HG02870 (cell line): Measurements from ENCODE around the gene PPP1R3D.
"Not testable (repeated sequence)": the region's sequence is repeated elsewhere in the genome, so short reads cannot be mapped to it uniquely, and the experiment has no call there.

Experiments
- ATAC-seq: cut with Tn5 transposase; IDR thresholded peaks from one replicate; pipeline ENCODE4 v1.9.1; 2021; ENCODE audit warnings: mild to moderate bottlenecking, moderate library complexity; ENCODE audit not compliant: unreplicated experiment

PPP1R3D gene

DNA sequence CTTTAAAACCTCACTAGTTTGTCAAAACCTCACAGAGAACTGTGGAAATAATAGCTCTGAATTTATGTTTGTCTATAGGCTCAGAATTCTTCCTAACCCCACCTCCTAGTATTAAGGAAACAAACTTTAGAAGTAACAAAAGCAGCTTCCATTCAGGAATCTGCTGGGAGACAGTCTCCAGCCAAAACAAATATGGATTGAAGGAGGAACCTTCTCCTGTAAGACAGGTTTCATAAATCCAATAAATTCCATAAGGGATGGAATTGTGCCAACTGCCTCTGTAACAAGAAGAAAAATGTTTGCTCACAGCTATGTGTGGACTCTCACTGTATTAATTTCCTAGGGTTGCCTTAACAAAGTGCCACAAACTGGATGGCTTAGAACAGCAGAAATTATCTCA is 14.2 kb downstream of the PPP1R3D start:
- no peak for ATAC-seq

DNA sequence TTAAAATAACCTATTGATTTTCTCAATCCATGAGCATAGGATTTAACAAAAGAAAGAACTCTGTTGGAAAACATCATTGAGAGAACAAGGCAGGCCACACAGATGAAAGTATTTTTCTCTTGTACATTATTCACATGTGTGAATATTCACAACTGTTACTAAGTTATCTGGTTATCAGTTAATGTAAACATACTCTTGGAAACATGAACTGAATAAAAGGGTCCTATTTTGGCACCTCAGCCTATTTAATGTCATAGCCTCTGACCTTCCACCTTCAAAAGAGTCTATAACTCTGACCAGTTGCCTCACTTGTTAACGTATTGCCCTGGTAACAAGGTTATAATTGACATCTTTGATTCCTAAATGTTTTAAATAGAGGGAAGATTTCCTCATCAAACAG is 14.7 kb downstream of the PPP1R3D start:
- no peak for ATAC-seq

DNA sequence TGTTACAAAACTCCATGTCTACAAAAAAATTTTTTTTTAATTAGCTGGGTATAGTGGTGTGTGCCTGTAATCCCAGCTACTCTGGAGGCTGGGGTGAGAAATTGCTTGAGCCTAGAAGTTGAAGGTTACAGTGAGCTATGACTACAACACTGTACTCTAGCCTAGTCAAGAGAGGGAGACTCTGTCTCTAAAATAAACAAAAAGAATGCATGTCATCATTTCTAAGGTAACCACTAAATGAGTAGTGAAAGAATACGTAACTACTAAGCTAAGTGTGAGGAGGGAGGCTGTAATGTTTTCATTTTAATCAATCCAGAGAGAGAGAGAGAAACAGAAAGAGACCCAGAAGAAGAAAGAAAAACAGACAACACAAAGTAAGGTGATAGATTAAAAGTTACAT is 16.6 kb downstream of the PPP1R3D start:
- no peak for ATAC-seq

DNA sequence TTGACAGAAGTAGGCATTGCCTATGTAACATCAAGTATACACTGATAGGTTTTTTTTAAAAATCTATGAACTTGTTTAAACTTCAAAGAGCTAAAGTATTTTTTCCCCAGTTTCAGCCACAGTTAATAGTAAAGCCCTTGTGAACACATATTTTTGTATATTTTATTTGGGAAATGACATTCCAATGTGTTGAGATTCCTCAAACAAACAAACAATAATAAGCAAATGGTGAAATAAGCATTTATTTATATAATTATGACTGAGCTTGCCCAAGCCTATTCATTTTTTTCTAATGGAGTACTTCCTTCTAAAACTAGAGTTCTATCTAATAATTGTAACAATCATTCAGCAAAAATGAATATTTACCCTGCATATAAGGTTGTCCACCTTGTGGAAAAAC is 19.2 kb downstream of the PPP1R3D start:
- no peak for ATAC-seq

DNA sequence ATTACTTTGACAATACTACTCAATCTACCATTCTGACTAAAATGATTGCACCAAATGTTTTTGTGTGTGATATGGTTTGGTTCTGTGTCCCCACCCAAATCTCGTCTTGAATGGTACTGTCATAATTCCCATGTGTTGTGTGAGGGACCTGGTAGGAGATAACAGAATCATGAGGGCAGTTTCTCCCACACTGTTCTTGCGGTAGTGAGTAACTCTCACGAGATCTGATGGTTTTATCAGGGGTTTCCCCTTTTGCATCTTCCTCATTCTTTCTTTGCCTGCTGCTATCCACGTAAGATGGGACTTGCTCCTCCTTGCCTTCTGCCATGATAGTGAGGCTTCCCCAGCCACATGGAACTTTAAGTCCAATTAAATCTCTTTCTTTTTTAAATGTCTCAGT is 27.5 kb downstream of the PPP1R3D start:
- no peak for ATAC-seq

DNA sequence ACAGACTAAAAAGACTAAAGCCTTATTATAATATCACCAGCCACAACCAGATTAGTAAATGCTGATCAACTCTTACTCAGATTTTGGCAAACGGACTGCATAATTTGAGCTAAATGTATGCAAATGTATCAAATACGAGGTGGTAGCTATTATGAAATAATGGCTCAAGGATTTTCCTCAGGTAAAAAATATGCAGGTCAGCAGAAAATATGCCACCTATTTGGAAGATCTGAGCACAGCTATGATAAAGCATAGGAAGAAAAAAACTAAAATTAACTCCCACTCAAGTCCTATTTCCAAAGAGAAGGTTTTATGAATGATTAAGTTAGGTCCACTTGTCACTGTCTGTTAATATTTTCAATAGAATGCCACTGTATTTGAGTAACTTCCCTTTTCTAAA is 29.1 kb downstream of the PPP1R3D start:
- ATAC-seq = no peak

DNA sequence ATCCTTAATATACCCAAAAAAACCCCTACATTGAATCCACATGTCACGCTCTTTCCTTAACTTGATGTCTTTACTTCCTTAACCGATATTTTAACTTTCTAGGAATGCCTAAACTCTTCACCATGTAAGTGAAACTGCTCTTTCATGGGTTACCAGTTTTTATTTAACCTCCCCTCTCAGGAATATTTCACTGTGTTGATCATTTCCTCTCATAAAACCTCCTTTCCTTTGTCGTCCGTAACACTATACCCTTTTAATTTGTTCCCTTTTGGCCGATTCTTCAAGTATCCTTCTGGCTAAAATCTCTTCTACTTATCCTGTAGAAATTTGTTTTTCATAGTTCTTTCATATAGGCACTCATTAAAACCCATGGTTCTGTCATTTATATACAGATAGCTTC is 31.2 kb downstream of the PPP1R3D start:
- no peak for ATAC-seq

DNA sequence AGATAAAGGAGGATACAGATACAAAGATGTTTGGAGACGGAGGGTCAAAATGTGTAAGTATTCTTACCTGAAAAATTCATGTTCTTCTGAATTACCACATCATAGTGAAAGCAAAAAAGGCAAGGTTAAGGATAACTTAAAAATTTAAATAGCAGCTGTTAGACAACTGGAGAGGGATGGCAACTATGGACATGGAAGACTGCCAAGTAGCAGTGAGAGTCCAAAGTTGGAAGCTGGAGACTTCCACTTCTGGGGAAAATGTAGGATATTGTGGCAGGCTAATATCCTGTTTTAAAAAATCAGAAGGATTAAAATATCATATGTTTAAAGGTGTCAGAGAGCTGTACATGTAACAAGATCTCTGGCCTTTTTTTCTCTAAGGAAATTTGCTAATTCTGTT is 36.5 kb downstream of the PPP1R3D start:
- ATAC-seq = no peak

DNA sequence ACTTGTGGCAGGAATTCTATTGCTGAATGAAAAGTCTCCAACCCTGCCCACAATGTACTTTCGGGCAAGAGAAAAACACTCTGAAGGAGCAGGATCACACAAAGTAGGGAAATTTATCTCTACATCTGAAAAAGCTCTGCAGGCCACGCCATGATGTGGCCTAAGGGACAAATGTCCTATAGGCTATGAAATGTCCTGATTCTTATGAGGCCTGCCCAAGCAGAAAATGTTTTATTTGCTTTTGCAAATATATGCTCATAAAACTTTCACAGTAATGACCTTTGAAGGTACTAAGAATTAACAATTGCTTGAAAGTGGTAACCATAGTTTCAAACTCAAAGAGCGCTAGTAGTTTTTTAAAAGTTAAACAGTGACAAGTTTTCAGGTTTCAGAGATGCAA is 37.6 kb downstream of the PPP1R3D start:
- no peak for ATAC-seq

DNA sequence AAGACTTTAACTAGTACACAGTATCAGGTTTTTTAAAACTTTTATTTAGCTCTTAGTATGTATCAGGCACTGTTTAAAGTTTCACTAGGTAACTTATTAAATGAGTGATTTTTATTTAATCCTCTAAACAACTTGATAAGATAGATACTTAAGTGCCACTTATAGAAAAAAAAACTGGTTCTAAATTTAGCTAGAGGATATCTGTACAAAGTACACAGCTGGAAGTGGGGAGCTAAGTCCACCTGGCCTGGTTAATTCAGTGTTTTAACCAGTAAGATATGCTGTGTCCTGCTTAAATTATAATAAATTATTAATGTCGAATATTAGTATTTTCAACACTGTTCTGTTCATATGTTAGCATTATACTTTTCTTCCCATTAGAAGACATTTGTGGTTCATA is 44.2 kb downstream of the PPP1R3D start:
- ATAC-seq = no peak

DNA sequence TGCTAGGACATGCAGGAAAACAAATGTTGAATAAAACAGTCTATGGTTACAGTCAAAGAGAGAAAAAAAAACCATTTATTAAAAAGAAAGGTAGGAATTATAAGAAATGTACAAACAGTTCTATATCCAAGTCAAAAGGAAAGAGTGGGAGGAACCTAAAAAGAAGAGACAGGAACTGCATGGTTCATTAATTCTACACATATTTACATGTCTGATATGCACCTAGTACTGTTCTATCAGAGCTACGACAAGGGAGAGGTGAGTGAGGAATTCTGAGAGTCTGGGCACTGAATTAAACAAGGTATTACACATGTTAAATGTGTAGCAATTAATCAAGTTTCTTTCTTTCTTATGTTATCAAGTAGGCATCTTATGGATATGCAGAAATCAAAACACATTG is 48.5 kb downstream of the PPP1R3D start:
- no peak for ATAC-seq

DNA sequence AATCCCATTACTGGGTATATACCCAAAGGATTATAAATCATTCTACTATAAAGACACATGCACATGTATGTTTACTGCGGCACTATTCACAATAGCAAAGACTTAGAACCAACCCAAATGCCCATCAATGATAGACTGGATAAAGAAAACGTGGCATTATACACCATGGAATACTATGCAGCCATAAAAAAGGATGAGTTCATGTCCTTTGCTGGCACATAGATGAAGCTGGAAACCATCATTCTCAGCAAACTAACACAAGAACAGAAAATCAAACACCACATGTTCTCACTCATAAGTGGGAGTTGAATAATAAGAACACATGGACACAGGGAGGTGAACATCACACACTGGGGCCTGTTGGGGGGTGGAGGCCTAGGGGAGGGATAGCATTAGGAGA is 50.1 kb downstream of the PPP1R3D start:
- ATAC-seq = not testable (repeated sequence)

DNA sequence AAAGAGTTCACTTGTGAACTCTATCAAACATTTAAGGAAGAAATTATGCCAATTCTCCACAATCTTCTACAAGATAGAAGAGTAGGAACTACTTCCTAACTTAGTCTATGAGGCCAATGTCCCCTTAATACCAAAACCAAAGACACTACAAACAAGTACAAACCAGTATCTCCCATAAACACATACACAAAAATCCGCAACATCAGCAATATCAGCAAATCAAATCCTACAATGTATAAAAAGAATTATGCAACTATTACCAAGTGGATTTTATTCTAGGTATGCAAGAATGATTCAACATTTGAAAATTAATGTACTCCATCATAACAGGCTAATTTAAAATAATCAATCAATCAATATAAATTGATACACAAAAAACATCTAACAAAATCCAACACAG is 52.1 kb downstream of the PPP1R3D start:
- no peak for ATAC-seq
